ENCODE measurements around the gene ANKRD6.

ANKRD6 gene

DNA sequence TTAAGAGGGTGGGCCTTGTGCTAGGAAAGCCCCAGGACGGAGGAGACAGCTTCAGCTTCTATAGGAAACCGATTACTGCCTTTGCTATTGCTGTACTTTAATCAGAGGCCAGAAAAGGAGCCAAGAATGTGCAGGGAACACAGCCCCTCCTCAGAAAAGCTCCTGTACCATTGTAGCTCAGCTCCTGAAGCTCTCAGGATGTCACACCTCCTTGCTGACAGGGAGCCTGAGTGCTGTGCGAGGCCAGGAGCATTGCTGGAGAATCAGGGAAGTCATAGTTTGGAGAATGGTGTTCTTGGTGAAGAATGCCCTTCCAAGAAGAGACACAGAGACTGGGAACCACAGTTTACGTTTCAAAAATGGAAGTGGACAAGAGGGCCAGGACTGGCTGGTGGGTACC lies 158.8 kb downstream of the ANKRD6 start:
- H3K4me3 ChIP-seq (ENCODE audit: low read depth, low read length): no peak overlapping the region
- no peak for TF ChIP-seq CTCF (IDR thresholded peaks at IDR 0.05; ENCODE audit: borderline replicate concordance, insufficient read depth, low read depth, low read length)

- no peak overlapping the region for H3K4me3 ChIP-seq (ENCODE audit: low read depth, low read length)
Measured at GRCh38 chr6:89596056-89596455, 163.1 kb downstream of the ANKRD6 start.

DNA sequence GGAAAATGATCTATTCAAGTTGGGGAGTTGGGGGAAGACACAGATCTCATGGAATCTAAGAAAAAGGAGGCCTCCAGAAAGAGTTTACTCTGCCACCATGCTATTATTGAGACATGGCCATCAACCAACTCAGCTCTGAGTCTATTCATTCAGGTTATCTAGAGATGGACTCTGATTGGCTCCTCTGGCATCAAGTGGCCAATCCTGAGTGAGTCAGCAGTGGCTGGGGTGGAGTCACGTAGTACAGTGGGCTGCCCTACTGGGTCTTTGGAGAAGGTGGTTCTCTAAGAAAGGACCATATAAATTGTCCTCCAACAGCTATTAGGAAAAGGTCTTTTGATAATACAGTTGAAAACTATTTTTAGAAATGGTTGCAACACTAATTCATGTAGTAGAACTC lies 163.5 kb downstream of the ANKRD6 start:
- no peak for TF ChIP-seq CTCF (IDR thresholded peaks at IDR 0.05; ENCODE audit: borderline replicate concordance, insufficient read depth, low read depth, low read length)
- H3K4me3 ChIP-seq (ENCODE audit: low read depth, low read length): no peak overlapping the region

More at GRCh38 chr6:89596056-89596455, 163.1 kb downstream of the ANKRD6 start:
- TF ChIP-seq CTCF (IDR thresholded peaks at IDR 0.05; ENCODE audit: borderline replicate concordance, insufficient read depth, low read depth, low read length): no peak

DNA sequence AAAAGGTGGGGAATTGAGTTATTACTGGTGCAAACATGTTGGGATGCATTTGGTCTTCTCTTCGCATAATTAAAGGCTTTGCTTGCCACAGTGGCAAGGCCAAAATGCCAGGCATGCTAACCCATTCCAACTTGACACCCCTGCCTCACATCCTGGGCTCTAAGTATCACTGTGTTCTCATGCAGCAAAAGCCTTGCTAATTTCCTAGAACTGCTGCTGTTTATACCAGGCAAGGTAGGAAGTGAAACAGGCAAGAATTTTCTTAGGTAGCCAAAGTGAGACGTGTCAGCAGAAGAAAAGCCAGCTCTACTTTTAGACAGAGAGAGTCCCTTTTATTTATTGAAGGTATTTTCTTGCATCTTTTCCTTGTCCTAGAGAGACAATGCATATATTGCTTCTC lies 164.4 kb downstream of the ANKRD6 start:
- TF ChIP-seq CTCF (IDR thresholded peaks at IDR 0.05; ENCODE audit: borderline replicate concordance, insufficient read depth, low read depth, low read length): no peak
- no peak overlapping the region for H3K4me3 ChIP-seq (ENCODE audit: low read depth, low read length)

- no peak for TF ChIP-seq CTCF (IDR thresholded peaks at IDR 0.05; ENCODE audit: borderline replicate concordance, insufficient read depth, low read depth, low read length)
- no peak overlapping the region for H3K4me3 ChIP-seq (ENCODE audit: low read depth, low read length)
Measured at GRCh38 chr6:89597988-89598387, 165.0 kb downstream of the ANKRD6 start.

GRCh38 chr6:89599727-89600126 lies 166.8 kb downstream of the ANKRD6 start:
- no peak for TF ChIP-seq CTCF (IDR thresholded peaks at IDR 0.05; ENCODE audit: borderline replicate concordance, insufficient read depth, low read depth, low read length)
- H3K4me3 ChIP-seq (ENCODE audit: low read depth, low read length): no peak overlapping the region

DNA sequence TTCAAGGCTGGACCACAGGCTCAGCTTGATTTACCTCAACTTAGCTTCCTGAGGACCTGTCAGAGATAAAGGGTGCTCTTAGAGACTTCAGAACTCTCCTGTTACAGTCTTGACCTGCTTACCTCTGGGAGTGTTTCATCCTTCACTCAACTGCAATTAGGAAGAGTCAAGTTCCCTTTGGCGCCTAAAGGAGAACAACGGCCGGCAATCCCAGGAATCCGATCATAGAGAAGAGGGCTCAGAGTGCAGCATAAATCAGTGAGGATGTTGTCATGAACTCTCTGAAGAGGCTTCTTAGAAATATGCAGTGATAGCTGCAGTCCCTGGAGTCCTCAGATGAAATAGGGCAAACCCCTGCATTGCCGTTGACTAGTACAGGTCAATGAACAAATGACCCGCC lies 169.2 kb downstream of the ANKRD6 start:
- TF ChIP-seq CTCF (IDR thresholded peaks at IDR 0.05; ENCODE audit: borderline replicate concordance, insufficient read depth, low read depth, low read length): no peak

More for the DNA sequence above, 169.2 kb downstream of the ANKRD6 start:
- H3K4me3 ChIP-seq (ENCODE audit: low read depth, low read length): no peak overlapping the region

All from GM12875 (cell line).